Measurements from ENCODE around the gene FOXD4L5. TPM values are rescaled to one million over a fixed set of nuclear protein-coding genes. Genes with fewer than 3 reads are reported as not detected.
"Not testable (repeated sequence)": the region's sequence is repeated elsewhere in the genome, so short reads cannot be mapped to it uniquely, and the experiment has no call there.

FOXD4L5 gene
- polyA plus RNA-seq (2011; rRNA removed) (0.04 and 0.05 TPM in 2 replicates), polyA plus RNA-seq (2017; fragmentation: RNase III; extraction: RNeasy Plus Mini Kit Qiagen cat#74134 plus additional on column Dnase treatment) (0.05 to 0.16 TPM (median 0.08 TPM) in 3 replicates), polyA minus RNA-seq (2011; rRNA and poly(A)+ RNA removed) (0.25 and 0.44 TPM in 2 replicates)
- 0.01 TPM in 1 of 2 replicates, not detected in the other for polyA plus RNA-seq (2012; cell fraction: cytosol; rRNA removed)
- polyA plus RNA-seq (2012; cell fraction: nucleus; rRNA removed), result 0.02 and 0.04 TPM in 2 replicates

GRCh38 chr9:65285109-65285508 is at the start of gene FOXD4L5:
Gene FOXD4L5, minus strand, starts transcription at chr9:65285209. Its CDS starts 832 bp downstream, at chr9:65284377.
- H3K4me3 ChIP-seq; FAIRE-seq; H3K4me1 ChIP-seq; CTCF ChIA-PET; H3K27ac ChIP-seq; H3K9me3 ChIP-seq; ATAC-seq; DNase-seq (ENCODE audit: low read depth in 1 of 2, low spot score in 1 of 2); H3K4me2 ChIP-seq; POLR2A ChIA-PET: not testable (repeated sequence)
- WGBS (ENCODE audit: missing lambda C conversion rate), result 89% methylated on average over 1 of the region's 2 CpGs

DNA sequence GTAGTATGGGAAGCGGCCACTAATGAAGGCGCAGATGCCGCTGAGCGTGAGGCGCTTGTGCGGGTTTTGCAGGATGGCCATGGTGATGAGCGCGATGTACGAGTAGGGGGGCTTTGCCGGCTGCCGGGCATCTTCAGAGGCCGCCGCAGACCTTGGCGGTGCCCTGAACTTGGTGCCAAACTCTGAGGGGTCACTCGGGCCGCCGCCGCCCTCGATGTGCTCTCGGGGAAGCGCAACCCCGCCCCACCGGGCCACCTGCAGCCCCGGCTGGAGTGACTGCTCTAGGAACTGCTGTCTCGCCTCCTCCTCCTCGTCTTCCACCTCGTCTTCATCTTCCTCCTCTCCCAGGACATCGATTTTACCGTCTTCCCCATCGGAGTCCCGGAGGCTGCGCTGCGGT is 1.1 kb downstream of the FOXD4L5 start:
- H3K4me2 ChIP-seq; CTCF ChIA-PET; H3K9me3 ChIP-seq; H3K4me3 ChIP-seq; H3K27ac ChIP-seq; POLR2A ChIA-PET; DNase-seq (ENCODE audit: low read depth in 1 of 2, low spot score in 1 of 2); FAIRE-seq; H3K4me1 ChIP-seq; ATAC-seq: not testable (repeated sequence)
- 83% methylated on average over 13 of the region's 33 CpGs for WGBS (ENCODE audit: missing lambda C conversion rate)

GRCh38 chr9:65282976-65283375 is 2.0 kb downstream of the FOXD4L5 start:
- H3K9me3 ChIP-seq; ATAC-seq; H3K4me2 ChIP-seq; DNase-seq (ENCODE audit: low read depth in 1 of 2, low spot score in 1 of 2); CTCF ChIA-PET; H3K4me3 ChIP-seq; H3K27ac ChIP-seq; H3K4me1 ChIP-seq; FAIRE-seq; POLR2A ChIA-PET: not testable (repeated sequence)
- WGBS (ENCODE audit: missing lambda C conversion rate), result no CpG with 5 or more reads among the region's 27 CpGs

Small RNAs within 50 kb of the gene (small RNA-seq; reads per million reads assigned to genes)
- 0 reads per million in 6 experiments for gene IGKV1OR9-1

All from A549 (cell line).